GM18498 (cell line): ENCODE data around the gene AKAP12.
"Not testable (repeated sequence)": the region's sequence is repeated elsewhere in the genome, so short reads cannot be mapped to it uniquely, and the experiment has no call there.

Experiments used
- ATAC-seq: cut with Tn5 transposase; IDR thresholded peaks from one replicate; pipeline ENCODE4 v1.9.1; 2021; ENCODE audit warnings: mild to moderate bottlenecking, moderate library complexity; ENCODE audit not compliant: unreplicated experiment

Gene AKAP12

DNA sequence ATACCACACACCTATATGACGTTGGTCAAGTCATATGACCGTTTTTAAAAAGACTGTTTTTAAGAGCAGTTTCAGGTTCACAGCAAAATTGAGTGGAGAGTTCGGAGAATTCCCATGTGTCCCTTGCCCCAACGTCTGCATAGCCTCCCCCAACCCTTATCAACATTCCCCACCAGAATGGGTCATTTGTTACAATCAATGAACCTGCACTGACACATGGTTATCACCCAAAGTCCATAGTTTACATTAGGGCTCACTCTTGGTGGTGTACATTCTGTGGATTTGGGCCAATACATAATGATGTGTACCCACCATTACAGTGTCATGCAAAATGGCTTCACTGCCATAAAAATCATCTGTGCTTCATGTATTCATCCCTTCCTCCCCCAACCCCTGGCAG is 99.6 kb downstream of the AKAP12 start:
- no peak for ATAC-seq

DNA sequence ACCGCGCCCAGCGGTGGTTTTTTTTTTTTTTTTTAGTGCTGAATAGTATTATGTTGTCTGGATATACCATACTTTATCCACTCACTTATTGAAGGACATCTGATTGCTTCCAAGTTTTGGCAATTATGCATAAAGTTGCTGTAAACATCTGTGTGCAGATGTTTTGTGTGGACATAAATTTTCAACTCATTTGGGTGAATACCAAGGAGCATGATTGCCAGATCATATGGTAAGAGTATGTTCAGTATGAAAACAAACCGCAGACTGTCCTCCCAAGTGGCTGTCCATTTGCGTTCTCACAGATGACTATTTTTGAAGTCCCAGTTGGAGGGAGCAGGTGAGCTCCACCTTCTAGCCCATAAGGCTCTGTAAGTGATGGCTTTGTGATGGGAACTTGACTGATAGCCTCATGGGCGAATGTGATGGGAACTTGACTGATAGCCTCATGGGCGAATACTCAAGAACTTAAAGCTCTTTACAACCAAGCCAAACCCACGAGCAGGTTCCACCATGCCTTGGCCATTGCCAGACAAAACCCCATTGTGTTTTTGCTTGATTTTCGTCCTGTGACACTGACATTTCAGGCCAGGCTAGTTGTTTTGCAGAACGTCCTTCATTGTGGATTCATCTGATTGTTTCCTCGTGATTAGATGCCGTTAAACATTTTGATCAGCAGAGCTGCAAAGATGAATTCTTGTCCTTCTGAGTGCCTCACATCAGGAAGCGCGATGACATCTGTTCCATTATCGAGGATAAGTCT is 100.6 kb downstream of the AKAP12 start:
- no peak for ATAC-seq

DNA sequence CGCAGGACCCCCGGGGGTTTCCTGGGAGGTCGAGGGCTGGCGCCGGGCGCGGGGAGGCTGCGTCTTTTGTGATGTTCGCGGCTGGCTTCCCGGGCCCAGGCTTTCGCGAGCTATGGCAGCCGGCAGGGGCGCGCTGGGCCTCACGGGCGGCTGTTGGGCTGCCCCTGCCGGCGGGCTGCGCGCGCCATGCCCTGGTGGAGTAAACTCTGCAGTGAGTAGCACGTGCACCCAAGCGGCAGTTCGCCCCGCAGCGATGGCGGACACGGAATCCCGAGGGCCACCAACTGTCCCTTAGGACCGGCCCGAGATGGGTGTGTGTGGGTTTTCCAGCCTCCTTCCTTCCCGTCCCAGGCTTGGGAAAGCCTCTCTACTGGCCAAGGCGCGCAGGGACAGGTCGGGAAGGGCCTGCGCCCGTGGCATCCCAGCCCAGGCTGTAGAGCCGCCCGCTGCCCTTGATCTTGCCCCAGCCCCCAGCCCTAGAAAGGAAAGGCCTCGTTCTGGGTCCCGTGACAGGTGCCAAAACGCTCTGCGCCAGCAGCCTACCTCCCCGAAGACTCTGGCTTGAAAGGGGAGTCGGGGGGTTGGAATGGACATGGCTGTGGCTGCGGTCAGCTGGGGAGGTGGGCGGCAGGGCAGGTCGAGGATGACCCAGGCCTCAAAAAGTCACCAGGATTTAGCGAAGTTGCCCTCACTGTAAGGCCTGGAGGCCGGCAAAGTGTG is 101.9 kb downstream of the AKAP12 start:
- no peak for ATAC-seq

DNA sequence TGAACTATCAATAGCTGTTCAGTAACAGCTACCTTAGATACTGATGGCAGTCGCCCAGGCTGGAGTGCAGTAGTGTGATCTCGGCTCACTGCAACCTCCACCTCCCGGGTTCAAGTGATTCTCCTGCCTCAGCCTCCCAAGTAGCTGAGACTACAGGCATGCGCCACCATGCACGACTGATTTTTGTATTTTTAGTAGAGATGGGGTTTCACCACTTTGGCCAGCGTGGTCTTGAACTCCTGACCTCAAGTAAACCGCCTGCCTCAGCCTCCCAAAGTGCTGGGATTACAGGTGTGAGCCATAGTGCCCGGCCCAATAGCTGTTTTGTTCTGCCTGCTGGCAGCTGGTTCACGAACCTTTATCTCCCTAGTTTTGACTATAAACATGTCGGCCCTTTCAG is 103.0 kb downstream of the AKAP12 start:
- not testable (repeated sequence) for ATAC-seq

DNA sequence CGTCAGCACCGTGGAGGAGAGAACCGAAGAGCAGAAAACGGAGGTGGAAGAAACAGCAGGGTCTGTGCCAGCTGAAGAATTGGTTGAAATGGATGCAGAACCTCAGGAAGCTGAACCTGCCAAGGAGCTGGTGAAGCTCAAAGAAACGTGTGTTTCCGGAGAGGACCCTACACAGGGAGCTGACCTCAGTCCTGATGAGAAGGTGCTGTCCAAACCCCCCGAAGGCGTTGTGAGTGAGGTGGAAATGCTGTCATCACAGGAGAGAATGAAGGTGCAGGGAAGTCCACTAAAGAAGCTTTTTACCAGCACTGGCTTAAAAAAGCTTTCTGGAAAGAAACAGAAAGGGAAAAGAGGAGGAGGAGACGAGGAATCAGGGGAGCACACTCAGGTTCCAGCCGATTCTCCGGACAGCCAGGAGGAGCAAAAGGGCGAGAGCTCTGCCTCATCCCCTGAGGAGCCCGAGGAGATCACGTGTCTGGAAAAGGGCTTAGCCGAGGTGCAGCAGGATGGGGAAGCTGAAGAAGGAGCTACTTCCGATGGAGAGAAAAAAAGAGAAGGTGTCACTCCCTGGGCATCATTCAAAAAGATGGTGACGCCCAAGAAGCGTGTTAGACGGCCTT is 110.0 kb downstream of the AKAP12 start:
- ATAC-seq, result no peak

DNA sequence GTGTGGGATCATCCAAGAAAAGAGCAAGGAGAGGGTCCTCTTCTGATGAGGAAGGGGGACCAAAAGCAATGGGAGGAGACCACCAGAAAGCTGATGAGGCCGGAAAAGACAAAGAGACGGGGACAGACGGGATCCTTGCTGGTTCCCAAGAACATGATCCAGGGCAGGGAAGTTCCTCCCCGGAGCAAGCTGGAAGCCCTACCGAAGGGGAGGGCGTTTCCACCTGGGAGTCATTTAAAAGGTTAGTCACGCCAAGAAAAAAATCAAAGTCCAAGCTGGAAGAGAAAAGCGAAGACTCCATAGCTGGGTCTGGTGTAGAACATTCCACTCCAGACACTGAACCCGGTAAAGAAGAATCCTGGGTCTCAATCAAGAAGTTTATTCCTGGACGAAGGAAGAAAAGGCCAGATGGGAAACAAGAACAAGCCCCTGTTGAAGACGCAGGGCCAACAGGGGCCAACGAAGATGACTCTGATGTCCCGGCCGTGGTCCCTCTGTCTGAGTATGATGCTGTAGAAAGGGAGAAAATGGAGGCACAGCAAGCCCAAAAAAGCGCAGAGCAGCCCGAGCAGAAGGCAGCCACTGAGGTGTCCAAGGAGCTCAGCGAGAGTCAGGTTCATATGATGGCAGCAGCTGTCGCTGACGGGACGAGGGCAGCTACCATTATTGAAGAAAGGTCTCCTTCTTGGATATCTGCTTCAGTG is 110.8 kb downstream of the AKAP12 start:
- no peak for ATAC-seq

DNA sequence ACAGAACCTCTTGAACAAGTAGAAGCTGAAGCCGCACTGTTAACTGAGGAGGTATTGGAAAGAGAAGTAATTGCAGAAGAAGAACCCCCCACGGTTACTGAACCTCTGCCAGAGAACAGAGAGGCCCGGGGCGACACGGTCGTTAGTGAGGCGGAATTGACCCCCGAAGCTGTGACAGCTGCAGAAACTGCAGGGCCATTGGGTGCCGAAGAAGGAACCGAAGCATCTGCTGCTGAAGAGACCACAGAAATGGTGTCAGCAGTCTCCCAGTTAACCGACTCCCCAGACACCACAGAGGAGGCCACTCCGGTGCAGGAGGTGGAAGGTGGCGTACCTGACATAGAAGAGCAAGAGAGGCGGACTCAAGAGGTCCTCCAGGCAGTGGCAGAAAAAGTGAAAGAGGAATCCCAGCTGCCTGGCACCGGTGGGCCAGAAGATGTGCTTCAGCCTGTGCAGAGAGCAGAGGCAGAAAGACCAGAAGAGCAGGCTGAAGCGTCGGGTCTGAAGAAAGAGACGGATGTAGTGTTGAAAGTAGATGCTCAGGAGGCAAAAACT is 111.5 kb downstream of the AKAP12 start:
- ATAC-seq, result no peak

DNA sequence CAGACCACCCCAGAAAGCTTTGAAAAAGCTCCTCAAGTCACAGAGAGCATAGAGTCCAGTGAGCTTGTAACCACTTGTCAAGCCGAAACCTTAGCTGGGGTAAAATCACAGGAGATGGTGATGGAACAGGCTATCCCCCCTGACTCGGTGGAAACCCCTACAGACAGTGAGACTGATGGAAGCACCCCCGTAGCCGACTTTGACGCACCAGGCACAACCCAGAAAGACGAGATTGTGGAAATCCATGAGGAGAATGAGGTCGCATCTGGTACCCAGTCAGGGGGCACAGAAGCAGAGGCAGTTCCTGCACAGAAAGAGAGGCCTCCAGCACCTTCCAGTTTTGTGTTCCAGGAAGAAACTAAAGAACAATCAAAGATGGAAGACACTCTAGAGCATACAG is 112.0 kb downstream of the AKAP12 start:
- no peak for ATAC-seq

DNA sequence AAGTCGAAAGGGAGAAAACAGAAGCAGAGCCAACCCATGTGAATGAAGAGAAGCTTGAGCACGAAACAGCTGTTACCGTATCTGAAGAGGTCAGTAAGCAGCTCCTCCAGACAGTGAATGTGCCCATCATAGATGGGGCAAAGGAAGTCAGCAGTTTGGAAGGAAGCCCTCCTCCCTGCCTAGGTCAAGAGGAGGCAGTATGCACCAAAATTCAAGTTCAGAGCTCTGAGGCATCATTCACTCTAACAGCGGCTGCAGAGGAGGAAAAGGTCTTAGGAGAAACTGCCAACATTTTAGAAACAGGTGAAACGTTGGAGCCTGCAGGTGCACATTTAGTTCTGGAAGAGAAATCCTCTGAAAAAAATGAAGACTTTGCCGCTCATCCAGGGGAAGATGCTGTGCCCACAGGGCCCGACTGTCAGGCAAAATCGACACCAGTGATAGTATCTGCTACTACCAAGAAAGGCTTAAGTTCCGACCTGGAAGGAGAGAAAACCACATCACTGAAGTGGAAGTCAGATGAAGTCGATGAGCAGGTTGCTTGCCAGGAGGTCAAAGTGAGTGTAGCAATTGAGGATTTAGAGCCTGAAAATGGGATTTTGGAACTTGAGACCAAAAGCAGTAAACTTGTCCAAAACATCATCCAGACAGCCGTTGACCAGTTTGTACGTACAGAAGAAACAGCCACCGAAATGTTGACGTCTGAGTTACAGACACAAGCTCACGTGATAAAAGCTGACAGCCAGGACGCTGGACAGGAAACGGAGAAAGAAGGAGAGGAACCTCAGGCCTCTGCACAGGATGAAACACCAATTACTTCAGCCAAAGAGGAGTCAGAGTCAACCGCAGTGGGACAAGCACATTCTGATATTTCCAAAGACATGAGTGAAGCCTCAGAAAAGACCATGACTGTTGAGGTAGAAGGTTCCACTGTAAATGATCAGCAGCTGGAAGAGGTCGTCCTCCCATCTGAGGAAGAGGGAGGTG is 112.9 kb downstream of the AKAP12 start:
- ATAC-seq, result no peak

DNA sequence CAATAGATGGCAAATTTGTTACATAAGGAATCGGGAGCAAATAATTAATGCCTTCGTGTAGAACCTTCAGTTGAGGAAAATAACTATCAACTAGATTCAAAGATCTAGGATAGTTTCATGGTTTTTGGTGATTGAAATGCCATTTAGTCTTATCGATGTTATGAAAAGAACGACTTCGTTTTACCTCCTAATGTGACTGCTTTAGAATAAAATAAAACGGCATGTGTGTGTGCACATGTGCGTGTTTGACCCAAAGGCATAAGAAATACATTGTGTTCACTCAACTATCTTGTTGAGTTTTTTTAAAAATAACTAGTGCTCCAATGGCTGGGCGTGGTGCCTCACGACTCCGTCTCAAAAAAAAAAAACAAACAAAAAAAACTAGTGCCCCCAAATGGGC is 114.0 kb downstream of the AKAP12 start:
- no peak for ATAC-seq

DNA sequence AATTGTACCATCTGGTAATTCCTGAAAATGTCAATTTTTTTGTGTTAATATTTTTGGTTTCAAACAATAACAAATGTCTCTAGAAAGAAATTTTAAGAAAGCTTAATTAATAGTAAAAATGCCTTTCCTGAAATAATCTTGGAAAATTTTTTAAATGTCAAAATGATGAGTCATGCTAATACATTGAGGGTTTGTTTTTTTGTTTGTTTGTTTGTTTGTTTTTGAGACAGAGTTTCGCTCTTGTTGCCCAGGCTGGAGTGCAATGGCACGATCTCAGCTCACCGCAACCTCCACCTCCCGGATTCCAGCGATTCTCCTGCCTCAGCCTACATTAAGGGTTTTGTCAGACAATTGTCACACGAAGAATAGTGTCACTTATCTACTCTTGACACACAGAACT is 117.2 kb downstream of the AKAP12 start:
- ATAC-seq, result not testable (repeated sequence)

DNA sequence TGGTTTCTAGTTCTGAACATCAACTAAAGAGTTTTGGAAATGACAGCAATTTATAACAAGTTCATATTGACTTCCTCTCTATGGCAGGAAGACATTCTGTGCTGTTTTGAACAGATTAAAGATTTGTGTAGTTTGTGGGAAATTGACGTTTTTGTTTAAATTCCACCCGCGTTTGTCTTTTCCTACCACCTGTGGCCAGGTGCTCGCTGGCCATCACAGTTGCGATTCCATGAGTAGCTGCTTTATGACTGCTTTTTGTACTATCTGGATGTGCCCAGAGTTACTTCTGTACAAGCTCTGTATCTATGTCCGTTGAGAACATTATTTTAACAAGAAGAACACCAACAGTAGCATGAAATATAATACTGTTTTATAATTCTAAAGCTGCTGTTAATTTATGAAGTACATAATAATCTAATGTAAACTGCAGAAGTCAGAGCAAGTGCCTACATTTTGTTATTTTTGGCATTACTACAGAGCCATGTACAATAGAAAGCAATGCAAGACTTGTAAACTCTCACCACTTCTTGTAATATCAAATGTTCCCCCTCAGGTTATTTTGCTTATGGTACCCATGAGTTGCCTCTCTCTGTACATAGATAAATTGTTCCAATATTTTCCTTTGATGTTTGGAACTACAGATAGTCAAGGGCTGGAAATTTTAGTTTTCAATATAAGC is 118.1 kb downstream of the AKAP12 start:
- ATAC-seq, result no peak

DNA sequence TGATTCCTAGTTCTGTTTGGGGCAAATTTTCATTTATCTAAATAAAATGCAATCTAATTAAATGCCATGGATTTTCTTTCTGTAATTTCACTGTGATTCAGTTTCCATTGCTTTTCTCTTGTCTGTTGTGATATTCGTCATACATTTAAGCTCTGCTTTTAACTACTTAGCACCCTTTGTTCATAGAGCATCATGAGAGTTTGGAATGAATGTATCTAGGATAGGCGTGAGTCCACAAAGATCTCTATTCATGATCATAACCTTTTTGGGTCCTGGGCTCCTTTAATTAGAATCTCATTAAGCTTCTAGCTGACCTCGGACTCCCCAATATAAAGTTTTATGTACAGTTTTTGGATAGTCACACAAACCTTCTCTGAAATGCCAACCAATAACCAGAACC is 118.7 kb downstream of the AKAP12 start:
- ATAC-seq, result no peak

DNA sequence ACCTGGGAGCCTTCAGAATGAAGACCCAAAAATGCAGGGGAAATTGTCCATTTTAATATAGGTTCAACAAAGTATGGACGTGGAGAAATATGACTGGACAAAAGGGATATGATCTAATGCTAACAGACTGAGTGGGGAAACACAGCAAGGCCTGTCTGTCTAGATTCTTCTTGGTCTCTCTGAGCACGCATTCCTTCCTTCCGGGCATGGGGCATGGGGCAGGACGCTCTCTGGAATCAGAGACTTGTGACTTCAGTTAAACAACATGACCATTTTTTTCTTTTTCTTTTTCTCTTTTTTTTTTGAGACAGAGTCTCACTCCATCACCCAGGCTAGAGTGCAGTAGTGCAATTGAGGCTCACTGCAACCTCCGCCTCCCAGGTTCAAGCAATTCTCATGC is 119.7 kb downstream of the AKAP12 start:
- ATAC-seq, result no peak

DNA sequence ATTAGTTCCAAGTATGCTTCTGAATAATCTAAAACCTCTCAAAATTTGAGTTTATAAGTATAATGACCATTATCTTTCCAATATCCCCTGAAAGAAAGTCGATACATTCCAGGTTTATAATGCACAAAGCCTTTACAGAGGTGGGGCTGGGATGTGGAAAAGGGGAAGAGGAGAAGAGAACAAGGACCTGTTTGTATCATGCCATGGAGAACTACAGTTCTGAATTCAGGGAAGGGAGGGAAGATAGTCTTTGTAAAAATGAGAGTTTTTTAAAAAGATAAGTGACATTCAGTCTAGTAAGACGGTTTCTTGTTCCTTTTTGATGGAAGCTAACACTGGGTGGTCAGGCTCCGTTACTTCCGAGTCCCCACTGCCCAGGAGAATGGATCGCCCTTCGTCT is 125.5 kb downstream of the AKAP12 start:
- no peak for ATAC-seq

DNA sequence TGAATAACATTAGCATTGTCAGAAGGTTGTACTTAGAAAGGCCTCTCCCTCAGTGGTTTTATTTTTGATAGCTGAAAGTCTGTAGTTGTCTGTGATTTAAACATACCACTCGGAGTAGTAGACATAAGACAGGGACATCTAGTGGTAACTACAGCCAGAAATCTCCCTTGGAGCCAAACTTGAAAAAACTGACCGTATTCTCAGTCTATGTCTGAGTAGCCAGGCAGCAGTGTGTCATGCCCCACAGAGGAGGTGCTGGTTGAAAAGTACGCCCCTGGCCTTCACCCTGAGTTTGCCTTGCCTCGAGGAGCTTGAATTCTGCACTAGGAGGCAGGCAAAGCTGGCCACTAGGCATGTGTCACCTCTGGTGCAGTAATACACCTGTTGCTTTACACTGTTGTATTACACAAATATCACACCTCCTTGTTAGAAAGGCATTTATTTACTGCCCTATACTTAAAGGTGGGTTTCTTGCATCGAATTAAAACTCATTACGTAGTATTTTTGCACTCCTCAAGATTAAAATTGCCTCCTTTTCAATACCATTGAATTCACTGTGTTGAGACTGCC is 130.8 kb downstream of the AKAP12 start:
- ATAC-seq, result no peak

DNA sequence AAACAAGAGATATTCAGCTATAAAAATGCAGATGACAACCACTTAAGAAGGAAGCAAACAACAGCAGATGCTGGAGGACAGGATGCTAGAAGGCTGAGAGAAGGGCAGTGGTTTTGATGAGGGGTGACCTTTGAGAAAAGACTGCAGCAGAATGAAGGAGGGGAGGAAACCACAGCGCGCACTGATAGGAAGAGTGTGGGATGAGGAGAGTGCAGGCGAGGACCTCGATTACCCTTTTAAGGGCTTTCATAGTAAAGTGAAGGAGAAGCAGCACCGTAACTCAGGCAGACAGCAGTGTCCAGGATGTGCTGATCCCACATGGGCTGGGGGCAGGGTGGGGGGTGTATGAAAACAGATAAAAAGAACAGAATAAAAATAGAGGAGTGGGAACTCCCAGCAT is 132.4 kb downstream of the AKAP12 start:
- ATAC-seq, result no peak

DNA sequence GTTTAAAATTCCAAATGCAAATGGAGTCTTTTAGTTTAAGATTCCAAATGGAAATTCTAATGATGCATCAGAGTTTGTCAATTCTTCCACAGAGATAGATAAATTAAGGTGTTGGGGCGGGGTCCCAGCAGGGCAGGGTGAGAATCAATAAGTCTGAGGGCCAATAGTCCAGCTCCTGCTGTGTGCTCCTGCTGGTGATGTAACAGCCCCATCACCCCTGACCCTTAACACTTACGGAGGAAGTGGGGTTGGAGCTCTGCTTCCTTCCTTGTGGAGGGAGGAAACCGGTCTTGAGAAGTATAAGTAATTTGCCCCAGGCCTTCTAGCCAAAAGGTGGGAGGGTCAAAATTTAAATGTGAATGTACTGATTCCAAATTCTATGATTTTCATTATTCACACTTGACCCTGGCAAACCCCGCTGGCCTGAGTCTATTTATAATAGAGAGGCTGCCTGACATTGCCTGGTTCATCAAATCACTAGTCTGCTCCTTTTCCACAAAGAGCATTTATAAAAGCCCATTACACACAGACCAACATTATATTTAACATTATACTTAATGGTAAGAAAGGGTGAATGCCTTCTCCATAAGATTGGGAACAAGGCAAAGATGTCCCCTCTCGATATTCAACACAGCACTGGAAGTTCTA is 134.4 kb downstream of the AKAP12 start:
- no peak for ATAC-seq

DNA sequence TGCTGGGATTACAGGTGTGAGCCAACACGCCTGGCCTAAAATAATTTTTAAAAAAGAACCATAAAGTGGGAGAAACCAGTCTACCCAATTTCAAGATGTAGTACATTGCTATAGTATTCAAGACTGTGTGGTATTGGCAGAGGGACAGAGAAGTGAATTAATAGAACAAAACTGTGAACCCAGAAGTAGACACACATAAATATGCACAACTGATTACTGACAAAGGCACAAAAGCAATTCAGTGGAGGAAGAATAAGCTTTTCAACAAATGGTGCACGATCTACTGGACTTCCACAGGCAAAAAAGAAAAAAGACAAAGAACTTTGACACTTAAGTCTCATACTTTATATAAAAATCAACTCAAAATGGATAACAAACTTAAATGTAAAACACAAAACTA is 136.1 kb downstream of the AKAP12 start:
- ATAC-seq, result no peak
